Measurements from ENCODE around the gene USP4. TPM values are rescaled to one million over a fixed set of nuclear protein-coding genes. Genes with fewer than 3 reads are reported as not detected.

Gene USP4
- total and polyA plus RNA-seq, 2 of the 8 experiments (the other 6 are each of a cell fraction or from before 2014, with no cell fraction given): 16.0 to 27.8 TPM

- H3K4me3 ChIP-seq (ENCODE audit: extremely low read depth in 1 of 4, insufficient read depth in 2 of 4, low read depth in 3 of 4, low read length in 4 of 4): peak overlapping the region; percentile 25 to 55 (median 36)
- H4K20me1 ChIP-seq (replicated peaks in 1 of 2; ENCODE audit: control insufficient read depth in 1 of 2, insufficient read depth in 2 of 2, low read length in 2 of 2): no peaks in the 10 kb centered on the region
- H3K56ac ChIP-seq (replicated peaks; ENCODE audit: insufficient read length, low read depth, low read length): no peak overlapping the region
- FAIRE-seq: no peak
- ChIA-PET POLR2A (ENCODE audit: partially characterized antibody) (interaction anchor here (0.8 to 1.9 kb wide), 9 partner anchors 9 to 192 kb away, joined by 3 to 10 read pairs (median 4); partner anchors contain the start of genes QRICH1 and USP4), CTCF (ENCODE audit: partially characterized antibody) (interaction anchor here (0.6 to 1.6 kb wide), 3 partner anchors 14 to 358 kb away, joined by 3 to 4 read pairs (median 3); no protein-coding TSS in a partner anchor)
- 74% methylated on average over 9 of the region's 9 CpGs; no CpG with 5 or more reads in 1 of the 2 experiments for WGBS, 2 experiments (ENCODE audit: extremely low coverage in 1 of 2, insufficient coverage in 1 of 2, insufficient read length in 1 of 2, insufficient replicate concordance in 2 of 2, low coverage in 1 of 2, low lambda C conversion rate in 2 of 2, missing lambda C conversion rate in 1 of 2)
- H3K79me2 ChIP-seq (ENCODE audit: control insufficient read depth in 1 of 2, insufficient read depth in 2 of 2, low read length in 2 of 2): no peaks in the 10 kb centered on the region
- no peaks in the 10 kb centered on the region for H3K9me3 ChIP-seq (ENCODE audit: insufficient read depth in 2 of 2, low read depth in 1 of 2, low read length in 1 of 2)
- H2BK15ac ChIP-seq (ENCODE audit: low read length): no peak overlapping the region
- no peak overlapping the region for H4K5ac ChIP-seq (ENCODE audit: insufficient read length, low read depth, low read length)
- no peak overlapping the region for H2BK20ac ChIP-seq (ENCODE audit: low read length)
- peaks cover 0 to 4% (median 1%) of the 10 kb centered on the region in 4 experiments; a peak in 3 of 7 replicates for H3K4me1 ChIP-seq (replicated peaks in 1 of 4; ENCODE audit: control insufficient read depth in 3 of 4, insufficient read depth in 4 of 4, low read length in 3 of 4)
- peak overlapping the region in 2 of 4 experiments; percentile 10 to 18; a peak in 1 of 7 replicates for H3K9ac ChIP-seq (replicated peaks in 1 of 4; ENCODE audit: extremely low read depth in 1 of 4, low read depth in 3 of 4, low read length in 3 of 4)
- H2BK5ac ChIP-seq (ENCODE audit: low read depth, low read length): no peak overlapping the region
- H2AK5ac ChIP-seq (ENCODE audit: low read depth, low read length): no peak overlapping the region
- H3K23me2 ChIP-seq (ENCODE audit: low read depth, low read length): no peaks in the 10 kb centered on the region
- H2BK12ac ChIP-seq (ENCODE audit: low read depth, low read length): no peak overlapping the region
- no peak for DNase-seq (ENCODE audit: low read depth in 1 of 2, low spot score in 2 of 2)
- TF ChIP-seq ASH2L (IDR thresholded peaks at IDR 0.05; ENCODE audit: low read length) (peak; percentile 1), POLR2AphosphoS5 (IDR thresholded peaks at IDR 0.05; ENCODE audit: low read depth, low read length) (no peak), ATF2 (IDR thresholded peaks at IDR 0.05; ENCODE audit: low read length) (no peak), PHF8 (conservative IDR thresholded peaks at IDR 0.05; ENCODE audit: low read depth, low read length) (no peak), TCF12 (IDR thresholded peaks at IDR 0.05; ENCODE audit: low read depth, low read length) (no peak), CHD2 (IDR thresholded peaks at IDR 0.05; ENCODE audit: low read length) (no peak), ATF3 (IDR thresholded peaks at IDR 0.05; ENCODE audit: insufficient read depth, low read depth, low read length) (no peak), KDM4A (IDR thresholded peaks at IDR 0.05; ENCODE audit: low read depth, low read length, severe bottlenecking) (no peak)
- H3K4me2 ChIP-seq (ENCODE audit: insufficient read depth in 1 of 2, low read depth in 2 of 2, low read length in 2 of 2): peak overlapping the region; percentile 43 to 59
- H2AFZ ChIP-seq (ENCODE audit: low read length): no peak overlapping the region
- no peak overlapping the region for H3K27ac ChIP-seq (ENCODE audit: low read depth, low read length)
- no peak overlapping the region for H3K4ac ChIP-seq (replicated peaks; ENCODE audit: insufficient read length, low read depth, low read length)
- peaks cover 0 to 13% (median 6%) of the 10 kb centered on the region in 4 experiments; a peak in 3 of 8 replicates for H3K36me3 ChIP-seq (ENCODE audit: control insufficient read depth in 2 of 4, insufficient read depth in 4 of 4, low read length in 3 of 4)
- no peak overlapping the region for H2BK120ac ChIP-seq (replicated peaks; ENCODE audit: low read depth, low read length)
- H3K18ac ChIP-seq (ENCODE audit: extremely low read depth, low read length): no peak overlapping the region
- H3K27me3 ChIP-seq (replicated peaks in 1 of 4; ENCODE audit: control insufficient read depth in 3 of 4, extremely low read depth in 1 of 4, insufficient read depth in 3 of 4, low read length in 3 of 4): no peaks in the 10 kb centered on the region
- no peak overlapping the region for H3K23ac ChIP-seq (ENCODE audit: insufficient read length)
- peak overlapping the region; percentile 91; the same call in 1 of the 2 replicates for H4K8ac ChIP-seq (ENCODE audit: extremely low read depth, insufficient read depth, low read length)
- no peak overlapping the region for H3K14ac ChIP-seq (ENCODE audit: insufficient read length)
- no peak overlapping the region for H4K91ac ChIP-seq (replicated peaks; ENCODE audit: insufficient read length, low read length)
- H3K79me1 ChIP-seq (ENCODE audit: low read depth, low read length): no peaks in the 10 kb centered on the region
Observed at GRCh38 chr3:49277383-49277775, 62.5 kb downstream of the USP4 start.
